GM12878 (cell line): Measurements from ENCODE around the gene CLTRN. TPM values are rescaled to one million over a fixed set of nuclear protein-coding genes. Genes with fewer than 3 reads are reported as not detected.

ENCODE experiments used
- BACH1 ChIP-seq: fragments of 450-650 bp; IDR thresholded peaks from 2 replicates; pipeline ENCODE4 v1.6.1; 2017; ENCODE audit warnings: mild to moderate bottlenecking, borderline replicate concordance
- BHLHE40 ChIP-seq, 2 experiments: fragments of 450-650 bp in 1 of 2; IDR thresholded peaks; 2 replicates each; pipeline ENCODE4 v1.6.1; 2011 to 2017; ENCODE audit warnings: low read depth in 2 of 2, borderline replicate concordance in 1 of 2, improper control_type of control experiment in 1 of 2, low read length in 1 of 2, mild to moderate bottlenecking in 1 of 2
- CBX3 ChIP-seq: fragments of 200-600 bp; sonication (generic); IDR thresholded peaks from 2 replicates; pipeline ENCODE4 v1.6.1; 2016; ENCODE audit warnings: low read depth, borderline replicate concordance
- CHD1 ChIP-seq: IDR thresholded peaks from 2 replicates; pipeline ENCODE4 v1.6.1; 2012; ENCODE audit warnings: low read depth, low read length, improper control_type of control experiment
- DPF2 ChIP-seq: fragments of 450-650 bp; IDR thresholded peaks from 2 replicates; pipeline ENCODE4 v1.6.1; 2017; ENCODE audit warnings: mild to moderate bottlenecking
- ESRRA ChIP-seq: IDR thresholded peaks from 2 replicates; pipeline ENCODE4 v1.6.1; 2012; ENCODE audit warnings: mild to moderate bottlenecking, low read length, improper control_type of control experiment
- FOXM1 ChIP-seq: IDR thresholded peaks from 2 replicates; pipeline ENCODE4 v1.6.1; 2012; ENCODE audit warnings: low read depth, mild to moderate bottlenecking, inconsistent platforms, low read length, moderate library complexity
- HCFC1 ChIP-seq: fragments of 150-350 bp; IDR thresholded peaks from 2 replicates; pipeline ENCODE4 v1.6.1; 2014; ENCODE audit warnings: low read length
- HDAC6 ChIP-seq: fragments of 200-600 bp; sonication (generic); IDR thresholded peaks from one replicate; pipeline ENCODE4 v1.8.0; 2017; ENCODE audit warnings: antibody characterized with exemption; ENCODE audit not compliant: unreplicated experiment
- KLF5 ChIP-seq: fragments of 450-650 bp; IDR thresholded peaks from 2 replicates; pipeline ENCODE4 v1.6.1; 2014; ENCODE audit warnings: mild to moderate bottlenecking; ENCODE audit not compliant: partially characterized antibody
- MTA2 ChIP-seq: fragments of 450-650 bp; IDR thresholded peaks from 2 replicates; pipeline ENCODE4 v1.6.1; 2016; ENCODE audit warnings: low read depth, mild to moderate bottlenecking, moderate library complexity
- PAX5 ChIP-seq: IDR thresholded peaks from 2 replicates; pipeline ENCODE4 v1.6.1; 2011; ENCODE audit warnings: low read depth, low read length, borderline replicate concordance
- RCOR1 ChIP-seq: conservative IDR thresholded peaks from 2 replicates; pipeline ENCODE4 v1.6.1; 2012; ENCODE audit warnings: low read depth, low read length, improper control_type of control experiment
- SIX5 ChIP-seq: IDR thresholded peaks from 2 replicates; pipeline ENCODE4 v1.6.1; 2011; ENCODE audit warnings: mild to moderate bottlenecking, low read depth, low read length, moderate library complexity; ENCODE audit not compliant: severe bottlenecking
- SMARCA5 ChIP-seq: fragments of 450-650 bp; IDR thresholded peaks from 2 replicates; pipeline ENCODE4 v1.6.1; 2017; ENCODE audit warnings: mild to moderate bottlenecking
- SPI1 ChIP-seq: IDR thresholded peaks from 2 replicates; pipeline ENCODE4 v1.6.1; 2011; ENCODE audit warnings: low read depth, mild to moderate bottlenecking, low read length, moderate library complexity, borderline replicate concordance; ENCODE audit not compliant: insufficient read depth
- SRF ChIP-seq, 2 experiments: IDR thresholded peaks; 2 replicates each; pipeline ENCODE4 v1.6.1; 2011; ENCODE audit warnings: low read depth in 2 of 2, low read length in 2 of 2, mild to moderate bottlenecking in 1 of 2, moderate library complexity in 1 of 2
- STAT3 ChIP-seq: IDR thresholded peaks from 2 replicates; pipeline ENCODE4 v1.6.1; 2011; ENCODE audit warnings: low read depth, low read length, improper control_type of control experiment
- SUZ12 ChIP-seq: fragments of 200-600 bp; sonication (generic); IDR thresholded peaks from one replicate; pipeline ENCODE4 v1.6.1; 2018; ENCODE audit warnings: antibody characterized with exemption, mild to moderate bottlenecking; ENCODE audit not compliant: unreplicated experiment
- TBL1XR1 ChIP-seq: IDR thresholded peaks from 2 replicates; pipeline ENCODE4 v1.6.1; 2012; ENCODE audit warnings: low read depth, low read length, improper control_type of control experiment
- TCF3 ChIP-seq: IDR thresholded peaks from 2 replicates; pipeline ENCODE4 v1.6.1; 2012; ENCODE audit warnings: low read depth, mild to moderate bottlenecking, low read length, borderline replicate concordance; ENCODE audit not compliant: insufficient read depth
- WRNIP1 ChIP-seq: IDR thresholded peaks from 2 replicates; pipeline ENCODE4 v1.6.1; 2011; ENCODE audit warnings: low read depth, low read length, improper control_type of control experiment, borderline replicate concordance
- ZNF384 ChIP-seq: IDR thresholded peaks from 2 replicates; pipeline ENCODE4 v1.6.1; 2012; ENCODE audit warnings: low read depth, mild to moderate bottlenecking, low read length, improper control_type of control experiment, borderline replicate concordance
- polyA plus RNA-seq, 11 experiments: library from polyadenylated mRNA; depleted of rRNA in 4 of 11; unstranded in 6 of 11; stranded (reverse) in 5 of 11; fragments of >200 nt; fragmentation: Nextera tagmentation in 4 of 11; fragmentation: Illumina TruSeq in 1 of 11; extraction: Ambion mirVana in 4 of 11; extraction: Trizol in 1 of 11; gene quantifications; 1 replicate in 1 of 11; 2 replicates in 10 of 11; pipeline versions ENCODE4 v1.2.1 to v1.2.3, GENCODE V29; 2011 to 2016; ENCODE audit warnings: inconsistent platforms in 2 of 11, missing spikeins in 2 of 11, low read depth in 1 of 11
- total RNA-seq, 4 experiments: library from RNA; depleted of rRNA in 3 of 4; stranded (reverse); fragments of >200 nt in 3 of 4; fragmentation: Illumina TruSeq in 1 of 4; extraction: Trizol in 1 of 4; gene quantifications; 2 replicates each; pipeline versions ENCODE4 v1.2.1 to v1.2.3, GENCODE V29; 2013 to 2021
- TF ChIP-seq, protein P1 (sequence below): IDR thresholded peaks from 2 replicates; pipeline ENCODE4 v1.6.1; 2012; ENCODE audit warnings: improper control_type of control experiment, low read depth, low read length; ENCODE audit not compliant: insufficient replicate concordance
- TF ChIP-seq, protein P2 (sequence below): IDR thresholded peaks from 2 replicates; pipeline ENCODE4 v1.6.1; 2012; ENCODE audit warnings: mild to moderate bottlenecking, low read depth, low read length

Gene CLTRN
- total and polyA plus RNA-seq, 10 of the 15 experiments (the other 5 are each of a cell fraction or from before 2014, with no cell fraction given): 0.13 to 0.75 (median 0.27) TPM; not detected in 1

DNA sequence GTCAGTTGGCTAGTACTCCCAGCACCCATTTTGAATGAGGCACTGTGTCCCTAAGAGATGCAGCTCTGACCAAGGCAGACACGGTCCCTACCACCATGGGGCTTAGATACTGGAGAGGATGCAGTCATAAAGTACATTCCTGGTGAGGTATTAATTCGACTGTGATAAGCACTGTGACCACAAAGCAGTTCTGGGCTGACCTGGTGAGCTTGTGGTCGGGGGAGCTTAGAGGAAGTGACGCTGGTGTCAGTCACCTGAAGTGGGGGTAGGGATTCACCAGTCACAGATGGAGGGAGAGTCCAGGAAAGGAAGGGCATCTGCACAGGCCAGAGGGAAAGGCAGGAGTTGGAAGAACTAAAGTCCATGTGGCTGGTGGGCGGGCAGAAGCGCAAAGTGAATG, 15.8 kb upstream of the CLTRN start (continued):
- TF ChIP-seq, protein P1, sequence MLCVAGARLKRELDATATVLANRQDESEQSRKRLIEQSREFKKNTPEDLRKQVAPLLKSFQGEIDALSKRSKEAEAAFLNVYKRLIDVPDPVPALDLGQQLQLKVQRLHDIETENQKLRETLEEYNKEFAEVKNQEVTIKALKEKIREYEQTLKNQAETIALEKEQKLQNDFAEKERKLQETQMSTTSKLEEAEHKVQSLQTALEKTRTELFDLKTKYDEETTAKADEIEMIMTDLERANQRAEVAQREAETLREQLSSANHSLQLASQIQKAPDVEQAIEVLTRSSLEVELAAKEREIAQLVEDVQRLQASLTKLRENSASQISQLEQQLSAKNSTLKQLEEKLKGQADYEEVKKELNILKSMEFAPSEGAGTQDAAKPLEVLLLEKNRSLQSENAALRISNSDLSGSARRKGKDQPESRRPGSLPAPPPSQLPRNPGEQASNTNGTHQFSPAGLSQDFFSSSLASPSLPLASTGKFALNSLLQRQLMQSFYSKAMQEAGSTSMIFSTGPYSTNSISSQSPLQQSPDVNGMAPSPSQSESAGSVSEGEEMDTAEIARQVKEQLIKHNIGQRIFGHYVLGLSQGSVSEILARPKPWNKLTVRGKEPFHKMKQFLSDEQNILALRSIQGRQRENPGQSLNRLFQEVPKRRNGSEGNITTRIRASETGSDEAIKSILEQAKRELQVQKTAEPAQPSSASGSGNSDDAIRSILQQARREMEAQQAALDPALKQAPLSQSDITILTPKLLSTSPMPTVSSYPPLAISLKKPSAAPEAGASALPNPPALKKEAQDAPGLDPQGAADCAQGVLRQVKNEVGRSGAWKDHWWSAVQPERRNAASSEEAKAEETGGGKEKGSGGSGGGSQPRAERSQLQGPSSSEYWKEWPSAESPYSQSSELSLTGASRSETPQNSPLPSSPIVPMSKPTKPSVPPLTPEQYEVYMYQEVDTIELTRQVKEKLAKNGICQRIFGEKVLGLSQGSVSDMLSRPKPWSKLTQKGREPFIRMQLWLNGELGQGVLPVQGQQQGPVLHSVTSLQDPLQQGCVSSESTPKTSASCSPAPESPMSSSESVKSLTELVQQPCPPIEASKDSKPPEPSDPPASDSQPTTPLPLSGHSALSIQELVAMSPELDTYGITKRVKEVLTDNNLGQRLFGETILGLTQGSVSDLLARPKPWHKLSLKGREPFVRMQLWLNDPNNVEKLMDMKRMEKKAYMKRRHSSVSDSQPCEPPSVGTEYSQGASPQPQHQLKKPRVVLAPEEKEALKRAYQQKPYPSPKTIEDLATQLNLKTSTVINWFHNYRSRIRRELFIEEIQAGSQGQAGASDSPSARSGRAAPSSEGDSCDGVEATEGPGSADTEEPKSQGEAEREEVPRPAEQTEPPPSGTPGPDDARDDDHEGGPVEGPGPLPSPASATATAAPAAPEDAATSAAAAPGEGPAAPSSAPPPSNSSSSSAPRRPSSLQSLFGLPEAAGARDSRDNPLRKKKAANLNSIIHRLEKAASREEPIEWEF: no peak
- TF ChIP-seq STAT3 (no peak), BHLHE40 (IDR thresholded peaks at IDR 0.05; ENCODE audit: borderline replicate concordance in 1 of 2, low read depth in 2 of 2, low read length in 1 of 2) (peak in 1 of 2 experiments; percentile 42; a peak in 1 of 4 replicates), KLF5 (no peak), ZNF384 (no peak), SPI1 (peak; percentile 11; the same call in 1 of the 2 replicates), TBL1XR1 (no peak), TCF3 (no peak), DPF2 (no peak), MTA2 (no peak), CHD1 (no peak), SRF (IDR thresholded peaks at IDR 0.05; ENCODE audit: low read depth in 2 of 2, low read length in 2 of 2) (no peak), RCOR1 (no peak), SIX5 (no peak), CBX3 (no peak), ESRRA (no peak), SMARCA5 (no peak), PAX5 (peak; percentile 7; the same call in 1 of the 2 replicates), FOXM1 (no peak), BACH1 (no peak), WRNIP1 (no peak), HCFC1 (no peak), HDAC6 (no peak), SUZ12 (no peak)
- TF ChIP-seq, protein P2, sequence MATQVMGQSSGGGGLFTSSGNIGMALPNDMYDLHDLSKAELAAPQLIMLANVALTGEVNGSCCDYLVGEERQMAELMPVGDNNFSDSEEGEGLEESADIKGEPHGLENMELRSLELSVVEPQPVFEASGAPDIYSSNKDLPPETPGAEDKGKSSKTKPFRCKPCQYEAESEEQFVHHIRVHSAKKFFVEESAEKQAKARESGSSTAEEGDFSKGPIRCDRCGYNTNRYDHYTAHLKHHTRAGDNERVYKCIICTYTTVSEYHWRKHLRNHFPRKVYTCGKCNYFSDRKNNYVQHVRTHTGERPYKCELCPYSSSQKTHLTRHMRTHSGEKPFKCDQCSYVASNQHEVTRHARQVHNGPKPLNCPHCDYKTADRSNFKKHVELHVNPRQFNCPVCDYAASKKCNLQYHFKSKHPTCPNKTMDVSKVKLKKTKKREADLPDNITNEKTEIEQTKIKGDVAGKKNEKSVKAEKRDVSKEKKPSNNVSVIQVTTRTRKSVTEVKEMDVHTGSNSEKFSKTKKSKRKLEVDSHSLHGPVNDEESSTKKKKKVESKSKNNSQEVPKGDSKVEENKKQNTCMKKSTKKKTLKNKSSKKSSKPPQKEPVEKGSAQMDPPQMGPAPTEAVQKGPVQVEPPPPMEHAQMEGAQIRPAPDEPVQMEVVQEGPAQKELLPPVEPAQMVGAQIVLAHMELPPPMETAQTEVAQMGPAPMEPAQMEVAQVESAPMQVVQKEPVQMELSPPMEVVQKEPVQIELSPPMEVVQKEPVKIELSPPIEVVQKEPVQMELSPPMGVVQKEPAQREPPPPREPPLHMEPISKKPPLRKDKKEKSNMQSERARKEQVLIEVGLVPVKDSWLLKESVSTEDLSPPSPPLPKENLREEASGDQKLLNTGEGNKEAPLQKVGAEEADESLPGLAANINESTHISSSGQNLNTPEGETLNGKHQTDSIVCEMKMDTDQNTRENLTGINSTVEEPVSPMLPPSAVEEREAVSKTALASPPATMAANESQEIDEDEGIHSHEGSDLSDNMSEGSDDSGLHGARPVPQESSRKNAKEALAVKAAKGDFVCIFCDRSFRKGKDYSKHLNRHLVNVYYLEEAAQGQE: no peak
